ENCODE data around the gene CATSPER1.
"Not testable (repeated sequence)": the region's sequence is repeated elsewhere in the genome, so short reads cannot be mapped to it uniquely, and the experiment has no call there.

CATSPER1 gene

GRCh38 chr11:66020618-66021357, 5.5 kb downstream of the CATSPER1 start:
- peak; percentile 85 for DNase-seq (ENCODE audit: low spot score)

- DNase-seq (ENCODE audit: low spot score): no peak
Measured at GRCh38 chr11:66020212-66020611, 6.1 kb downstream of the CATSPER1 start.

GRCh38 chr11:66017321-66017720, 9.0 kb downstream of the CATSPER1 start:
- no peak for DNase-seq (ENCODE audit: low spot score)

DNA sequence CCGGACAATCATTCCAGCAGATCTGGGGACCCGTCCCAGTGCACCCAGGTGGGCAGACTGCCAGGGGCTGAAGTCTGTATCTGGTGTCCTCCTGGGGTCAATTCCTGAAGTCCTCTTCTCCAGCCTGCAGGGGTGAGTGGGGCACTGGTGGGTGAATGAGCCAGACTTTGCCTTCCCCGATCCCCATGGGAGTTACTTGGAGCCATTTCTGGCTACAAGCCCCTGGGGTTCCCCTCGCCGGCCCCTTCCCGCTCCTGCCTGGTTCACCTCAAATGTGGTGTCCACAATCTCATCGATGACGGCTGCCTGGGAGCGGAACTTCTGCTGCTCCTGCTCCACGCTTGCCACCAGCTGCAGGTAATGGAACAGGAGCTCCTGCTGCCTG, 9.5 kb downstream of the CATSPER1 start:
- no peak for DNase-seq (ENCODE audit: low spot score)

- no peak for DNase-seq (ENCODE audit: low spot score)
Measured at GRCh38 chr11:66015936-66016792, 10.1 kb downstream of the CATSPER1 start.

GRCh38 chr11:66015454-66015881, 10.8 kb downstream of the CATSPER1 start:
- DNase-seq (ENCODE audit: low spot score): peak; percentile 93

DNA sequence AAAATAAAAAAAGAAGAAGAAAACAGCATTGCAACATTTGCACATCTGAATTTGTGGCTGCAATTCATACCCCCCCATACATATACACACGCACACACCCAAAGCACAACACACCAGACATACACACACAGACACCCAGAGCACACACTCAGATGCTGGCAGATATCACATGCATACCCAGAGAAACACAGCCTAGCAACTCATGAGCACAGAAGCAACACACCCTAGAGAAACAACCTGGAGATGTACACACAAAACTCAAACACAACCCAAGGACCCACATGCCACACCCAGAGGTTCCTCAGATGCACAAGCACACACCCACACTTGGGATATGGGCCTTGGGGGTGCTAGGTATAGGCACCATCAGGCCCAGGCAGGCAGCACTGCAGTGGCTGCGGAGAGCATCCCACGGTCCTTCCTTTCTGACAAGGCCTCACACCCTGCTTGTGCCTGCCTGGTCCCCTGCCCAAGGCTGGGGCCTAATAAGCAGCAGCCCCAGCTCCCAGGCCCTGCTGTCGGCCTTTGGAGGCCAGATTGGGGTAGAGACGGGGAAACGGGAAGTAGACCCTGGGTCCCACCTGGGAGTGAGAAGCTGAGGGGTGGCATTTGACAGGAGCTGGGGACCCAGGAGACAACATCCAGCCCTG, 11.3 kb downstream of the CATSPER1 start:
- peak; percentile 38 for DNase-seq (ENCODE audit: low spot score)

DNA sequence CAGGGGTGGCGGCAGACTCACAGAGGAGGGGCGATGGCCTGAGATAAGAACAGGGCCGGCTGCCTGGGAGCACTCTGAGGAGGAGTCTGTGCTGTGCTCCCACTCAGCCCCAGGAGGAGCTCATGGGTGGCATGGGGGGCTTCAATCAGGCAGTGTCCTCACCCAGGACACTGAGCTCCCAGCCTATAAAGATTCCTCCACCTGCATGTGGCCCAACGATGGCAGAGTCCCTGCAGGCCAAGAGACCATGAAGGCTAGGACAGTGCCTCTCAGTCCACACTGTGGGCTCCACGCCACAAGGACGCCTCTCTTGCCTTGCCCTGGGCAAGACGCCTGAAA, 12.5 kb downstream of the CATSPER1 start:
- DNase-seq (ENCODE audit: low spot score): no peak

DNA sequence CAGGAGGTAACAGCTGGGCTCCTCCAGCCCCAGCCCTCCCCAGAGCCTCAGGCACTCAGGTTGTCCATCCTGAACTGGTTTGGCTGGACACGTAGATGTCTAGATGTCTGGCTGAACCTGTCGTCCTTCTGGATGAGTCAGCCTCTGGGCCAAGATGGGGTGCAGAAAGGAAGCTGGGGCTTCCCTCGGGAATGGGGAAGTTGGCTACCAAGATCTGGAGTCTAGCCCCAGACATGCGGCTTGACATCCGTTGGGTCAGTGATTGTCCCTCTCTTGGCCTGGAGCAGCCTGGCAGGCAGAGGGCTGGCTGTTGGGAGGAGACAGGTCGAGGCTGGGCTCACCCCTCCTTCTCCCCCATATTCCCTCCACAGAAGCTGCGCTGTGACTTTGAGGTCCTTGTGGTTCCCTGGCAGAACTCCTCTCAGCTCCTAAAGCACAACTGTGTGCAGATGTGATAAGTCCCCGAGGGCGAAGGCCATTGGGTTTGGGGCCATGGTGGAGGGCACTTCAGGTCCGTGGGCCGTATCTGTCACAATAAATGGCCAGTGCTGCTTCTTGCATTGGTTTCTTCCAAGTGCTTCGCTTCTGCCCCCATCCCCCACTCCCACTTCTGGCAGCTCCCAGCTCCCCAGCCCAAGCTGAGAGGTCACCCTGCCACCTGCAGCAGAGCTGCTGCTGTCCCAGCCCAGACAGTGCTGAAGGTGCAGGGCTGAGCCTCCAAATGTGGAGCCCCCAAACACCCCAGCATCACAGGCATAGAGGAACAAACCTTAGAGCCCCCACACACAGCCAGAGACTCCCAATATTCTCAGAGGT, 13.1 kb downstream of the CATSPER1 start:
- peak; percentile 84 for DNase-seq (ENCODE audit: low spot score)

GRCh38 chr11:66012371-66012945, 13.8 kb downstream of the CATSPER1 start:
- peak; percentile 20 for DNase-seq (ENCODE audit: low spot score)

DNA sequence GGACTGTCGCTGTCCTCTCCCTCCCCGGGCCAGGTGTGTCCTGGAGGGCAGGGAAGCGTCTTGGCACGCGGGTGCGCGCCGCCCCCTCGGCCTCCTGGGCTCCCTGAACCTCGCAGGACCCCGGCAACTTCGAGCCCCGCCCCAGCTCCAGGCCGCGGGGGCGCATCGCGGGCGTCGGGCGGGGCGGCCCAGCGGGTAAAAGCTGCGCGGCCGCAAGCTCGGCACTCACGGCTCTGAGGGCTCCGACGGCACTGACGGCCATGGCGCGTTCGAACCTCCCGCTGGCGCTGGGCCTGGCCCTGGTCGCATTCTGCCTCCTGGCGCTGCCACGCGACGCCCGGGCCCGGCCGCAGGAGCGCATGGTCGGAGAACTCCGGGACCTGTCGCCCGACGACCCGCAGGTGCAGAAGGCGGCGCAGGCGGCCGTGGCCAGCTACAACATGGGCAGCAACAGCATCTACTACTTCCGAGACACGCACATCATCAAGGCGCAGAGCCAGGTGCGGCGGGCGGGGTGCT, 14.4 kb downstream of the CATSPER1 start, which contains the start of gene CST6:
TSS of gene CST6 (plus strand) at position 224 of the 519 bp plus-strand sequence. CDS start at position 261, 37 bp downstream.
- DNase-seq (ENCODE audit: low spot score): peak; percentile 38

DNA sequence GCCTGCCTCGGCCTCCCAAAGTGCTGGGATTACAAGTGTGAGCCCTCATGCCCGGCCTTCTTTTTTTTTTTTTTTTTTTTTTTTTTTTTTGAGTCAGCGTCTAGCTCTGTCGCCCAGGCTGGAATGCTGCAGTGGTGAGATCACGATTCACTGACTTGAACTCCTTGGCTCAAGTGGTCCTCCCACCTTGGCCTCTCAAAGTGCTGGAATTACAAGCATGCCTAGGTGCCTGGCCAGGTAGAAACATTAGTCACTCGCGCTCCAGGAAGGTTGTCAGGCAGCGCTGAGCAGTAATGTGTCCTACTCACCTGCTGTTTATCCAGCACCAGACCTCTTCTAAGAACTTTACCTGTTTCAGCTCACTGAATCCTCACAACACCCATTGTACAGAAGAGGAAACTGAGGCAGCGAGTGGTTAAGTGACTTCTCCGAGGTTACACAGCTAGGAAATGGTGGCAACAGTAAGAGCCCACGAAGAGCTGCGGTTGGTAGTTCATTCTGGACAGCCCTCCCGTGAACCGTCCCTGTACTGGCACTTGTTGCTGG, 15.0 kb downstream of the CATSPER1 start:
- DNase-seq (ENCODE audit: low spot score): peak; percentile 99

DNA sequence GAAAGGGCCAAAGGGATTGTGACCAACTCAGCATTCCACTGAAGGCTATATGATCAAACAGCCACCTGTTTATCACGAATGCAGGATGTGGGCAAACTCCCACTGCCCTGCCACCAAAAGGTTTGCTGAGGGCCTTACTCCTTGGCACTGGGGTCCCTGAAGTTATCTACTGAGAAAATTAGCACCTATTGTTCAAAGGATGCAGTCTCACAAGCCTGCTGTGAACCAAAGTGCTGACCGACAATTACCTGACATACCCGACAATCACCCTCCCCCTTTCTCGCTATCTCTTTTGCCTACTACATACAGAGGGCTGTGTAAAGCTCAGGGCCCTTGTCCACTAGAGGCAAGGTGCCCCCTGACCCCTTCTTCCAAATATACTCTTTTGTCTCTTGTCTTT, 16.2 kb downstream of the CATSPER1 start:
- DNase-seq (ENCODE audit: low spot score): not testable (repeated sequence)

- peak; percentile 78 for DNase-seq (ENCODE audit: low spot score)
Measured at GRCh38 chr11:66008468-66009101, 17.7 kb downstream of the CATSPER1 start.

- no peak for DNase-seq (ENCODE audit: low spot score)
Measured at GRCh38 chr11:66008095-66008467, 18.2 kb downstream of the CATSPER1 start.

GRCh38 chr11:66007201-66007634, 19.1 kb downstream of the CATSPER1 start:
- DNase-seq (ENCODE audit: low spot score): no peak

GRCh38 chr11:66006891-66007176, 19.4 kb downstream of the CATSPER1 start:
- DNase-seq (ENCODE audit: low spot score): peak; percentile 75

DNA sequence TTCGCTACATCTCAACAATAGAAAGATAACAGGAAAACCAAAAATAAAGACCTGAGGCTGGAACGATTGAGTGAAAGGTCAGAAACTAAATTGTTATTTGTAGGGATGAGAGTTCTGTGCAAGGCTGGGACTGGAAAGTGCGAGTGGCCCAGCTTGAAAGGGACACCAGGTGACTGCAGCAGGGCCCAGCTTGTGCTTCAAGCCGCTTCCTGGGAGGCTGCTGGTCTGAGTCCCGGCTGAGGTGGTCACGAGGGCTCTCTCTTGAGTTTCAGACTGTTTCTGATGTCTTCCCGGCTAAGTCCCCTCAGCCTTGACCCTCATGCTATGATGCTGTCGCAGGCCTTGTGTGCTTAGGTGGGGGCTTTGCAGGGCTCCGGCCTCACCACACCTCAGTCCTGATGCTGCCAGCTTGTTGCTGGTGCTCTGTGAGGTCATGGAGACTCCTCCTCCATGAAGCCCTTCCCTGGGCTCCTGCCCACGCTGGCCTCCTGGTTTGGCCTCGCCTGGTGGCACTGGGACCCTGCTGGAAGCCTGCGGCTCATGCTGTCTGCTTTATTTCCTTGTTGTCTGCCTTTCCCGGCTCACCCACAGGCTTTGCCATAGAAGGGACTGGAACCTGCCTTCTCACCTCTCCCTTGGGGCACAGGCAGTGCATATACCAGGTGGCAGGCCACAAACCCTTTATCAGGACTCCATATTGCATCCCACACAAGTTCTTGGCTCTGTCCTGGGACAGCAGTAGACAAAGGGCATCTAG, 20.0 kb downstream of the CATSPER1 start:
- peak; percentile 14 for DNase-seq (ENCODE audit: low spot score)

DNA sequence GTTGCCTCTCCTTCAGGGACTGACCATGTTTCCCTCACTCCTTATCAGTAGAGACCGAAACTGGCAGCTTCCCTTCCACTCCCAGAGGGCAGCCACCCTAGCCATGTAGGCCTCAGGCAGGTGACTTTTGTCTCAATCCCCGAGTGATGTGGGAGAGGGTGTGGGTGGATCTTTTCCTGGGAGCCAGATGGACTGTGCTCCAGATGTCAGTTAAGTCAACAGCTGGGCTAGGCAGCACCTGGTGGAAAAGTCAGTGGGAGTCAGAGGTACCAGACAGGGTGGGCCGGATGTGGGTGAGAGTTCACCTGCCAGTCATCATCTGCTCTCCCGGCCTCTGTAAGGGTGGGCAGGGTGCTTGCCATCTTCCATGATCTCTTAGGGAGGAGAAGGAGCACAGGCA, 22.1 kb downstream of the CATSPER1 start:
- DNase-seq (ENCODE audit: low spot score): no peak

DNA sequence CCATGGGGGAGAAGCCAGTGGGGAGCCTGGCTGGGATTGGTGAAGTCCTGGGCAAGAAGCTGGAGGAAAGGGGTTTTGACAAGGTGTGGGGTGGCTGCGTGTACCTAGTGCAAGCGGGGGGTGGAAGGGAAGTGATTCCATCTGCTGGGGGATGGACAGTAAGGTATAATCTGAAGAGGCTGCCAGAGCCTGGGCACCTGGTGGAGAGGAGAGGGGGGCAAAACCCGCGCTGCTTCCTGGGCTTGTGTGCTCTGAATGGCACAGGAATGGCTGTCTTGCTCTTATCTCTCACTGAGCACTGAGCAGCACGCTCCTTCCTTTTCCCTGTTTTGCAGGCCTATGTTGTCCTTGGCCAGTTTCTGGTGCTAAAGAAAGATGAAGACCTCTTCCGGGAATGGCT, 23.0 kb downstream of the CATSPER1 start:
- DNase-seq (ENCODE audit: low spot score): no peak

Data from kidney tubule cell (primary cell).